B cell (primary cell): ENCODE data around the gene SRCAP. TPM values are rescaled to one million over a fixed set of nuclear protein-coding genes. Genes with fewer than 3 reads are reported as not detected.
A peak's percentile ranks its signal among the peaks of the same experiment; 100 is the strongest.

Experiments
- ATAC-seq: fragments of 200-7000 bp; cut with Tn5 transposase; one replicate; pipeline ENCODE4 v1.10.0; 2021; ENCODE audit warnings: low read depth, mild to moderate bottlenecking, moderate number of reproducible peaks, moderate library complexity
- CTCF ChIA-PET: fragments of 350-600 bp; sonication (Branson Sonifier 250); formaldehyde crosslinking; loops from one replicate; lab custom pipeline; 2021; ENCODE audit warnings: antibody characterized with exemption, inconsistent platforms; lab: Charles Lee
- POLR2A ChIA-PET: fragments of 350-600 bp; sonication (Branson Sonifier 250); formaldehyde crosslinking; loops from one replicate; lab custom pipeline; 2021; ENCODE audit warnings: antibody characterized with exemption; lab: Charles Lee
- DNase-seq: peaks from one replicate; pipeline ENCODE4 v3.0.0; 2013
- H2AFZ ChIP-seq: 2 replicates; pipeline ENCODE4 v1.6.1; 2012; ENCODE audit warnings: mild to moderate bottlenecking, low read depth, low read length; ENCODE audit not compliant: insufficient read depth, poor library complexity, severe bottlenecking
- H3K27ac ChIP-seq, 2 donors: 1 replicate in 1 of 2; 2 replicates in 1 of 2; pipeline ENCODE4 v1.5.1; 2012 to 2013; ENCODE audit warnings: low read length in 2 of 2, mild to moderate bottlenecking in 2 of 2, moderate library complexity in 1 of 2
- H3K27me3 ChIP-seq, 4 experiments: fragments of 200-600 bp in 1 of 4; sonication (generic) in 1 of 4; replicated peaks in 1 of 4; 1 replicate in 2 of 4; 2 replicates in 2 of 4; pipeline versions ENCODE4 v1.6.1 to v1.7.0; 2013 to 2016; ENCODE audit warnings: low read length in 3 of 4, mild to moderate bottlenecking in 2 of 4, mixed read lengths in 1 of 4, moderate library complexity in 1 of 4; ENCODE audit not compliant: insufficient read depth in 4 of 4, control insufficient read depth in 3 of 4; ENCODE audit errors: control extremely low read depth in 1 of 4
- H3K36me3 ChIP-seq, 2 experiments: replicated peaks in 1 of 2; 1 replicate in 1 of 2; 2 replicates in 1 of 2; pipeline versions ENCODE4 v1.6.1 to v1.7.1; 2013; ENCODE audit warnings: low read length in 1 of 2; ENCODE audit not compliant: insufficient read depth in 2 of 2, control insufficient read depth in 1 of 2; ENCODE audit errors: control extremely low read depth in 1 of 2, extremely low read depth in 1 of 2
- H3K4me1 ChIP-seq, 2 donors: fragments of 200-600 bp in 1 of 2; sonication (generic) in 1 of 2; 1 replicate in 1 of 2; 2 replicates in 1 of 2; pipeline versions ENCODE4 v1.5.1 to v1.6.1; 2013 to 2017; ENCODE audit warnings: low read length in 2 of 2; ENCODE audit not compliant: control insufficient read depth in 2 of 2, insufficient read depth in 2 of 2
- H3K4me2 ChIP-seq: replicated peaks from 2 replicates; pipeline ENCODE3; 2012; ENCODE audit warnings: mild to moderate bottlenecking, low read depth, low read length; ENCODE audit not compliant: poor library complexity, severe bottlenecking
- H3K4me3 ChIP-seq, 5 experiments: fragments of 200-600 bp in 1 of 5; sonication (generic) in 1 of 5; 1 replicate in 3 of 5; 2 replicates in 2 of 5; pipeline versions ENCODE4 v1.5.1 to v1.7.0; 2011 to 2016; ENCODE audit warnings: low read length in 4 of 5, mild to moderate bottlenecking in 4 of 5, low read depth in 2 of 5, control low read depth in 1 of 5, moderate library complexity in 1 of 5; ENCODE audit not compliant: insufficient read depth in 1 of 5; ENCODE audit errors: control extremely low read depth in 1 of 5, extremely low read depth in 1 of 5
- H3K79me2 ChIP-seq: fragments of 200-600 bp; sonication (generic); one replicate; pipeline ENCODE4 v1.6.0; 2016; ENCODE audit warnings: low read length; ENCODE audit not compliant: control insufficient read depth, insufficient read depth
- H3K9ac ChIP-seq: fragments of 200-600 bp; sonication (generic); 2 replicates; pipeline ENCODE4 v1.6.1; 2017; ENCODE audit warnings: mild to moderate bottlenecking, low read length, moderate library complexity
- H3K9me3 ChIP-seq, 3 donors: one replicate each; pipeline versions ENCODE4 v1.6.1 to v1.7.1; 2013; ENCODE audit warnings: low read length in 2 of 3; ENCODE audit not compliant: control insufficient read depth in 2 of 3, insufficient read depth in 1 of 3; ENCODE audit errors: control extremely low read depth in 1 of 3
- H4K20me1 ChIP-seq: 2 replicates; pipeline ENCODE4 v1.6.0; 2012; ENCODE audit warnings: mild to moderate bottlenecking, low read length; ENCODE audit not compliant: insufficient read depth, control insufficient read depth, poor library complexity, severe bottlenecking
- H3K27ac Mint-ChIP-seq: one replicate; pipeline ENCODE4 v1.8.0; 2021; ENCODE audit warnings: mixed read lengths
- H3K27me3 Mint-ChIP-seq: one replicate; pipeline ENCODE4 v1.8.0; 2021; ENCODE audit warnings: mixed read lengths
- H3K4me1 Mint-ChIP-seq: one replicate; pipeline ENCODE4 v1.8.0; 2021; ENCODE audit warnings: mixed read lengths
- H3K4me3 Mint-ChIP-seq: one replicate; pipeline ENCODE4 v1.8.0; 2021; ENCODE audit warnings: mixed read lengths
- H3K9me3 Mint-ChIP-seq: one replicate; pipeline ENCODE4 v1.8.0; 2022; ENCODE audit warnings: mixed read lengths; ENCODE audit not compliant: insufficient read depth
- CTCF ChIP-seq: fragments of 200-600 bp; IDR thresholded peaks from one replicate; pipeline ENCODE4 v1.8.0; 2022; ENCODE audit warnings: antibody characterized with exemption, mild to moderate bottlenecking
- EZH2 ChIP-seq: IDR thresholded peaks from 2 replicates; pipeline ENCODE4 v1.6.1; 2012; ENCODE audit warnings: borderline replicate concordance, low read depth, mild to moderate bottlenecking, moderate library complexity, low read length; ENCODE audit not compliant: insufficient read depth, poor library complexity, severe bottlenecking
- WGBS: methylation state at CpG from one replicate; pipeline ENCODE4 v1.1.5; 2013; ENCODE audit warnings: missing lambda C conversion rate; ENCODE audit not compliant: insufficient coverage; 5-methylcytosine and 5-hydroxymethylcytosine counted together
- intact Hi-C: fragments of 100-400 bp; cut with micrococcal nuclease; formaldehyde crosslinking; loops from one replicate; pipeline ENCODE4 v1.10.0; 2022
- polyA plus RNA-seq: library from polyadenylated mRNA; depleted of rRNA; stranded (reverse); fragments of >200 nt; gene quantifications from 2 replicates; pipeline ENCODE4 v1.2.3, GENCODE V29; 2012
- total RNA-seq, 2 donors: library from RNA; stranded (reverse); fragments of 120-200 nt in 1 of 2; gene quantifications; 1 replicate in 1 of 2; 2 replicates in 1 of 2; pipeline versions ENCODE4 v1.2.3 to v1.2.4, GENCODE V29; 2013 to 2022

The SRCAP gene
- total and polyA plus RNA-seq, 2 donors (not counting 1 experiment from before 2014, with no cell fraction given), result 20.9 to 145 TPM

- ATAC-seq (no peak), DNase-seq (peak; percentile 19)
- peaks cover 10 to 15% of the 10 kb centered on the region in 2 donors for H3K4me1 ChIP-seq
- H3K4me3 Mint-ChIP-seq, result peak overlapping the region; percentile 88
- H3K79me2 ChIP-seq, result no peaks in the 10 kb centered on the region
- peaks cover 32% of the 10 kb centered on the region for H4K20me1 ChIP-seq
- no peaks in the 10 kb centered on the region for H3K9me3 Mint-ChIP-seq
- 78% methylated on average over 7 of the region's 8 CpGs for WGBS
- H3K27me3 Mint-ChIP-seq, result peaks cover 15% of the 10 kb centered on the region
- H3K27ac ChIP-seq, result no peak overlapping the region
- peak overlapping the region; percentile 86 for H3K4me2 ChIP-seq
- peaks cover 0 to 19% (median 6%) of the 10 kb centered on the region in 4 experiments for H3K27me3 ChIP-seq
- POLR2A ChIA-PET, result no interaction called here
- H3K4me3 ChIP-seq, result no peak overlapping the region
- TF ChIP-seq EZH2, result no peak
- no peak for TF ChIP-seq CTCF
- H3K9ac ChIP-seq, result peak overlapping the region; percentile 63
- H3K9me3 ChIP-seq, result no peaks in the 10 kb centered on the region
- CTCF ChIA-PET, result interaction anchor here (1.2 kb wide), 1 partner anchor 127 kb away, joined by 7 read pairs; no protein-coding TSS in a partner anchor
- H3K36me3 ChIP-seq, result peaks cover 0 to 34% of the 10 kb centered on the region in 2 experiments
- peaks cover 28% of the 10 kb centered on the region for H3K4me1 Mint-ChIP-seq
- H2AFZ ChIP-seq, result no peak overlapping the region
- peak overlapping the region; percentile 32 for H3K27ac Mint-ChIP-seq
- intact Hi-C loops, result no loop called here
These were observed 75.6 kb downstream of the SRCAP start for GRCh38 chr16:30774367-30775130.

GRCh38 chr16:30775131-30775391 lies 76.1 kb downstream of the SRCAP start:
- H3K27me3 Mint-ChIP-seq, result peaks cover 15% of the 10 kb centered on the region
- H3K9ac ChIP-seq, result peak overlapping the region; percentile 63

More at GRCh38 chr16:30775131-30775391, 76.1 kb downstream of the SRCAP start:
- intact Hi-C loops, result no loop called here
- H3K4me3 ChIP-seq, result peak overlapping the region in 4 of 5 experiments; percentile 33 to 66 (median 59)
- H3K36me3 ChIP-seq, result peaks cover 0 to 31% of the 10 kb centered on the region in 2 experiments
- Mint-ChIP-seq H3K9me3 (no peaks in the 10 kb centered on the region), H3K4me1 (peaks cover 26% of the 10 kb centered on the region), H3K4me3 (peak overlapping the region; percentile 88), H3K27ac (peak overlapping the region; percentile 77)
- TF ChIP-seq EZH2, result no peak
- H3K27ac ChIP-seq, result no peak overlapping the region
- peaks cover 32% of the 10 kb centered on the region for H4K20me1 ChIP-seq
- peak overlapping the region; percentile 86 for H3K4me2 ChIP-seq
- WGBS, result 18% methylated on average over 15 of the region's 15 CpGs
- no peaks in the 10 kb centered on the region for H3K79me2 ChIP-seq
- ChIA-PET CTCF (interaction anchor here (1.2 kb wide), 1 partner anchor 127 kb away, joined by 7 read pairs; no protein-coding TSS in a partner anchor), POLR2A (no interaction called here)
- peaks cover 0 to 19% (median 6%) of the 10 kb centered on the region in 4 experiments for H3K27me3 ChIP-seq
- ATAC-seq (no peak), DNase-seq (no peak)
- H3K9me3 ChIP-seq, result no peaks in the 10 kb centered on the region
- H2AFZ ChIP-seq, result peak overlapping the region; percentile 47
- H3K4me1 ChIP-seq, result peaks cover 10 to 15% of the 10 kb centered on the region in 2 donors
